GM12878 (cell line): ENCODE data around the gene MS4A7. TPM values are rescaled to one million over a fixed set of nuclear protein-coding genes. Genes with fewer than 3 reads are reported as not detected.

ENCODE experiments used
- ATAC-seq: fragments of 200-7000 bp; cut with Tn5 transposase; 3 replicates; pipeline ENCODE4 v1.9.1; 2020; ENCODE audit warnings: mild to moderate bottlenecking, moderate library complexity
- BruUV-seq: library from RNA; stranded (reverse); fragments of 400-500 nt; replicated peaks from 2 replicates; lab custom pipeline; 2021; lab: Mats Ljungman, UMichigan
- CTCF ChIA-PET: fragments of 300-600 bp; sonication (Branson Sonifier 250); formaldehyde crosslinking; extraction: SDS; loops from one replicate; lab custom pipeline; 2021; ENCODE audit warnings: inconsistent platforms; lab: Yijun Ruan, JAX
- POLR2A ChIA-PET: fragments of 350-600 bp; formaldehyde crosslinking; extraction: SDS; loops from one replicate; lab custom pipeline; 2021; ENCODE audit warnings: inconsistent platforms; lab: Charles Lee
- RAD21 ChIA-PET: fragments of 300-600 bp; sonication (Branson Sonifier 250); formaldehyde crosslinking; loops from one replicate; lab custom pipeline; 2023; ENCODE audit warnings: antibody characterized with exemption; ENCODE audit not compliant: unreplicated experiment; lab: Charles Lee
- SMC1A ChIA-PET: fragments of 300-600 bp; sonication (Branson Sonifier 250); formaldehyde crosslinking; loops from one replicate; lab custom pipeline; 2023; ENCODE audit not compliant: unreplicated experiment, uncharacterized antibody; lab: Charles Lee
- DNase-seq: peaks from one replicate; pipeline ENCODE4 v3.0.0-alpha.2; 2011; ENCODE audit warnings: low read depth, low spot score
- FAIRE-seq: peaks from 3 replicates; lab custom pipeline; 2011; peaks lifted over from hg19 to GRCh38; lab: Jason Lieb, UNC
- H2AFZ ChIP-seq: 2 replicates; pipeline ENCODE4 v1.6.0; 2011; ENCODE audit warnings: low read depth, low read length, control low read depth; ENCODE audit not compliant: control insufficient read depth
- H3K27ac ChIP-seq: 2 replicates; pipeline ENCODE4 v1.5.1; 2011; ENCODE audit warnings: control low read depth; ENCODE audit not compliant: control insufficient read depth, insufficient read depth
- H3K27me3 ChIP-seq, 2 experiments: replicated peaks in 1 of 2; 2 replicates each; pipeline versions ENCODE4 v1.6.0 to v1.6.1; 2011; ENCODE audit warnings: low read length in 1 of 2; ENCODE audit not compliant: control insufficient read depth in 2 of 2, insufficient read depth in 2 of 2
- H3K36me3 ChIP-seq, 2 experiments: 2 replicates each; pipeline ENCODE4 v1.5.1; 2011; ENCODE audit warnings: low read length in 1 of 2; ENCODE audit not compliant: control insufficient read depth in 2 of 2, insufficient read depth in 2 of 2
- H3K4me1 ChIP-seq: 2 replicates; pipeline ENCODE4 v1.6.1; 2011; ENCODE audit warnings: mild to moderate bottlenecking, low read length, moderate library complexity, mixed read lengths; ENCODE audit not compliant: control insufficient read depth, insufficient read depth
- H3K4me2 ChIP-seq: 2 replicates; pipeline ENCODE4 v1.6.0; 2011; ENCODE audit warnings: control low read depth; ENCODE audit not compliant: control insufficient read depth, insufficient read depth
- H3K4me3 ChIP-seq: fragments of 200-600 bp; sonication (generic); 2 replicates; pipeline ENCODE4 v1.5.1; 2016
- H3K79me2 ChIP-seq: 2 replicates; pipeline ENCODE4 v1.6.0; 2011; ENCODE audit warnings: low read length; ENCODE audit not compliant: control insufficient read depth, insufficient read depth
- H3K9ac ChIP-seq: 2 replicates; pipeline ENCODE4 v1.8.0; 2011; ENCODE audit warnings: low read length, control low read depth, mixed read lengths; ENCODE audit not compliant: control insufficient read depth, insufficient read depth
- H3K9me3 ChIP-seq: replicated peaks from 3 replicates; pipeline ENCODE4 v1.5.1; 2011; ENCODE audit warnings: mild to moderate bottlenecking, low read length; ENCODE audit not compliant: control insufficient read depth, insufficient read depth
- H4K20me1 ChIP-seq: 2 replicates; pipeline ENCODE4 v1.6.0; 2011; ENCODE audit not compliant: control insufficient read depth, insufficient read depth
- CTCF ChIP-seq, 3 experiments: IDR thresholded peaks in 2 of 3; conservative IDR thresholded peaks in 1 of 3; 2 replicates each; pipeline ENCODE4 v1.5.1; 2011; ENCODE audit warnings: low read depth in 3 of 3, low read length in 3 of 3, mild to moderate bottlenecking in 3 of 3, control low read depth in 2 of 3, moderate library complexity in 2 of 3, inconsistent platforms in 1 of 3, mixed read lengths in 1 of 3; ENCODE audit not compliant: control insufficient read depth in 2 of 3, insufficient read depth in 1 of 3; ENCODE audit errors: extremely low read depth in 1 of 3
- FOS ChIP-seq: IDR thresholded peaks from 3 replicates; pipeline ENCODE4 v1.6.1; 2011; ENCODE audit warnings: borderline replicate concordance; ENCODE audit not compliant: insufficient read length; ENCODE audit errors: extremely low read depth
- IRF4 ChIP-seq: IDR thresholded peaks from 2 replicates; pipeline ENCODE4 v1.6.1; 2011; ENCODE audit warnings: low read depth, low read length
- POLR2AphosphoS5 ChIP-seq: IDR thresholded peaks from 2 replicates; pipeline ENCODE4 v1.6.1; 2011; ENCODE audit warnings: mild to moderate bottlenecking, low read length, inconsistent platforms
- PRDM15 ChIP-seq: fragments of 450-650 bp; formaldehyde crosslinking; IDR thresholded peaks from 2 replicates; pipeline ENCODE4 v1.4.0; 2020; ENCODE audit warnings: mild to moderate bottlenecking, moderate library complexity
- RAD21 ChIP-seq: IDR thresholded peaks from 2 replicates; pipeline ENCODE4 v1.6.1; 2011; ENCODE audit warnings: mild to moderate bottlenecking, low read depth, low read length, moderate library complexity; ENCODE audit not compliant: insufficient read depth
- RUNX3 ChIP-seq: IDR thresholded peaks from 2 replicates; pipeline ENCODE4 v1.6.1; 2012; ENCODE audit warnings: low read length, inconsistent platforms
- SMC3 ChIP-seq: IDR thresholded peaks from 2 replicates; pipeline ENCODE4 v1.6.1; 2011; ENCODE audit warnings: low read length, improper control_type of control experiment, borderline replicate concordance
- SRF ChIP-seq, 2 experiments: IDR thresholded peaks; 2 replicates each; pipeline ENCODE4 v1.6.1; 2011; ENCODE audit warnings: low read depth in 2 of 2, low read length in 2 of 2, mild to moderate bottlenecking in 1 of 2, moderate library complexity in 1 of 2
- YY1 ChIP-seq: IDR thresholded peaks from 2 replicates; pipeline ENCODE4 v1.6.1; 2011; ENCODE audit warnings: low read depth, mild to moderate bottlenecking, low read length
- in situ Hi-C: fragments of 300-500 bp; cut with MboI; formaldehyde crosslinking; loops from 9 replicates; pipeline ENCODE4 v1.14.3; 2018; ENCODE audit warnings: mixed read lengths
- intact Hi-C: fragments of 100-400 bp; cut with micrococcal nuclease; formaldehyde crosslinking; loops from one replicate; pipeline ENCODE4 v1.14.2; 2022; ENCODE audit not compliant: unreplicated experiment
- polyA plus RNA-seq, 11 experiments: library from polyadenylated mRNA; depleted of rRNA in 4 of 11; unstranded in 6 of 11; stranded (reverse) in 5 of 11; fragments of >200 nt; fragmentation: Nextera tagmentation in 4 of 11; fragmentation: Illumina TruSeq in 1 of 11; extraction: Ambion mirVana in 4 of 11; extraction: Trizol in 1 of 11; gene quantifications; 1 replicate in 1 of 11; 2 replicates in 10 of 11; pipeline versions ENCODE4 v1.2.1 to v1.2.3, GENCODE V29; 2011 to 2016; ENCODE audit warnings: inconsistent platforms in 2 of 11, missing spikeins in 2 of 11, low read depth in 1 of 11
- total RNA-seq, 4 experiments: library from RNA; depleted of rRNA in 3 of 4; stranded (reverse); fragments of >200 nt in 3 of 4; fragmentation: Illumina TruSeq in 1 of 4; extraction: Trizol in 1 of 4; gene quantifications; 2 replicates each; pipeline versions ENCODE4 v1.2.1 to v1.2.3, GENCODE V29; 2013 to 2021

The MS4A7 gene
- total and polyA plus RNA-seq, 10 of the 15 experiments (the other 5 are each of a cell fraction or from before 2014, with no cell fraction given) = 1.7 to 17.0 (median 3.7) TPM

GRCh38 chr11:60345489-60345888 lies 32.8 kb upstream of the MS4A7 start:
- BruUV-seq = no TSS peak
- H3K27me3 ChIP-seq = no peaks in the 10 kb centered on the region
- no peak overlapping the region for H3K4me2 ChIP-seq
- peaks cover 11% of the 10 kb centered on the region for H3K4me1 ChIP-seq
- CTCF ChIA-PET = interaction anchor here (0.6 to 9.9 kb wide), 51 partner anchors 8 to 529 kb away, joined by 3 to 200 read pairs (median 4); partner anchors contain the start of genes MS4A15 and MS4A7
- SMC1A ChIA-PET = interaction anchor here (0.8 to 6.6 kb wide), 26 partner anchors 9 to 522 kb away, joined by 3 to 116 read pairs (median 4); no protein-coding TSS in a partner anchor
- no peaks in the 10 kb centered on the region for H4K20me1 ChIP-seq
- no peaks in the 10 kb centered on the region; the same call in 2 of the 3 replicates for H3K9me3 ChIP-seq
- DNase-seq (no peak), ATAC-seq (peak; percentile 87), FAIRE-seq (peak; percentile 44)
- RAD21 ChIA-PET = interaction anchor here (0.7 to 4.5 kb wide), 13 partner anchors 11 to 273 kb away, joined by 3 to 83 read pairs (median 5); no protein-coding TSS in a partner anchor
- no peaks in the 10 kb centered on the region for H3K79me2 ChIP-seq
- in situ Hi-C loops (no loop called here), intact Hi-C loops (loop anchor here (1.0 to 10.0 kb wide), 3 partner anchors 80 to 521 kb away; no protein-coding TSS in a partner anchor)
- H3K9ac ChIP-seq = no peak overlapping the region
- no peaks in the 10 kb centered on the region for H3K36me3 ChIP-seq
- TF ChIP-seq SMC3 (peak; percentile 78), RUNX3 (no peak), PRDM15 (CRISPR knock-in tag) (no peak), YY1 (peak; percentile 29; the same call in 1 of the 2 replicates), FOS (no peak), CTCF (IDR thresholded peaks at IDR 0.05 in 2 of 3, conservative IDR thresholded peaks at IDR 0.05 in 1 of 3; ENCODE audit: control insufficient read depth in 2 of 3, extremely low read depth in 1 of 3, insufficient read depth in 1 of 3, low read depth in 3 of 3, low read length in 3 of 3) (peak; percentile 63 to 68 (median 66)), POLR2AphosphoS5 (no peak), IRF4 (no peak), RAD21 (peak; percentile 64), SRF (IDR thresholded peaks at IDR 0.05; ENCODE audit: low read depth in 2 of 2, low read length in 2 of 2) (no peak)
- no peak overlapping the region for H3K27ac ChIP-seq
- no peak overlapping the region for H2AFZ ChIP-seq
- no peak overlapping the region for H3K4me3 ChIP-seq
- POLR2A ChIA-PET = interaction anchor here (1.0 kb wide), 1 partner anchor 10 kb away, joined by 3 read pairs; no protein-coding TSS in a partner anchor
